Stomach (tissue), 4 donors: ENCODE results near the gene UFSP1.

Experiments used
- EP300 ChIP-seq: sonication (generic); formaldehyde crosslinking; IDR thresholded peaks from one replicate; pipeline ENCODE4 v1.6.1; 2017; ENCODE audit warnings: antibody characterized with exemption
- POLR2A ChIP-seq, 4 donors: fragments of 450-650 bp; IDR thresholded peaks; one replicate each; pipeline ENCODE4 v1.6.1; 2016; ENCODE audit warnings: antibody characterized with exemption in 4 of 4, control low read depth in 2 of 4, mild to moderate bottlenecking in 1 of 4, moderate library complexity in 1 of 4
- TF ChIP-seq, protein P1 (sequence below), 7 experiments: fragments of 450-650 bp in 4 of 7; fragments of 200-600 bp in 3 of 7; sonication (generic) in 3 of 7; IDR thresholded peaks; one replicate each; pipeline ENCODE4 v1.5.1; 2016 to 2019; ENCODE audit warnings: antibody characterized with exemption in 7 of 7, control low read depth in 2 of 7, mild to moderate bottlenecking in 1 of 7

DNA sequence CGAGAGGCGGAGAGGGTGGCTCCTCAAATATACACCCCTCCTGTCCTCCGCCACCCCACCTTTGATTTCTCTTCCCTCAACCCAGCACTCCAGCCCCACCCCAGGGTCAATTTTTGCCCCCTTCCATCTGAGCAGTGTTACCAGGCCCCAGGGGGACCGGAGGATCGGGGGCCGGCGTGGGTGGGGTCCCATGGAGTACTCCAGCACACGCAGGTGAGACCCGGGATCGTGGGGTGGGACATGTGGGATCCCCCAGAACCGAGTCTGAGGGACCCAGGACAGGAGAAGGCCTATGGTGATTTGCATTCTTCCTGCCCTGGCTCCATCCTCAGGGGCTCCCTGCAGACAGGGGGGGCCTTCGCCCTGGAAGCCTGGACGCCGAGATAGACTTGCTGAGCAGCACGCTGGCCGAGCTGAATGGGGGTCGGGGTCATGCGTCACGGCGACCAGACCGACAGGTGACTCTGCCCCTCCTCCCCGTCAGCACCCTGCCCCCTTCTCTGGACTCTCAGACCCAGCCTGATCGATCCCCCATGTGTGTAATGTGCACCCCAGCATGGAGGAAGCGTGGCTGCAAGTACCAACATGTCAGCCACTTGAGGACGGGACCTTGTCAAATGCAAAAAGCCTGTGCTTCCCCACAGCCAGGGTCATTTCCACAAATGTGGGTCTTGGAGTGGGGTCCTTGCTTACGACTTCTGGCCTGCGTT, 21.6 kb downstream of the UFSP1 start:
- TF ChIP-seq, protein P1, sequence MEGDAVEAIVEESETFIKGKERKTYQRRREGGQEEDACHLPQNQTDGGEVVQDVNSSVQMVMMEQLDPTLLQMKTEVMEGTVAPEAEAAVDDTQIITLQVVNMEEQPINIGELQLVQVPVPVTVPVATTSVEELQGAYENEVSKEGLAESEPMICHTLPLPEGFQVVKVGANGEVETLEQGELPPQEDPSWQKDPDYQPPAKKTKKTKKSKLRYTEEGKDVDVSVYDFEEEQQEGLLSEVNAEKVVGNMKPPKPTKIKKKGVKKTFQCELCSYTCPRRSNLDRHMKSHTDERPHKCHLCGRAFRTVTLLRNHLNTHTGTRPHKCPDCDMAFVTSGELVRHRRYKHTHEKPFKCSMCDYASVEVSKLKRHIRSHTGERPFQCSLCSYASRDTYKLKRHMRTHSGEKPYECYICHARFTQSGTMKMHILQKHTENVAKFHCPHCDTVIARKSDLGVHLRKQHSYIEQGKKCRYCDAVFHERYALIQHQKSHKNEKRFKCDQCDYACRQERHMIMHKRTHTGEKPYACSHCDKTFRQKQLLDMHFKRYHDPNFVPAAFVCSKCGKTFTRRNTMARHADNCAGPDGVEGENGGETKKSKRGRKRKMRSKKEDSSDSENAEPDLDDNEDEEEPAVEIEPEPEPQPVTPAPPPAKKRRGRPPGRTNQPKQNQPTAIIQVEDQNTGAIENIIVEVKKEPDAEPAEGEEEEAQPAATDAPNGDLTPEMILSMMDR (IDR thresholded peaks at IDR 0.05) = no peak
- no peak for TF ChIP-seq POLR2A (IDR thresholded peaks at IDR 0.05)
- TF ChIP-seq EP300 = no peak
